GM21717 (cell line): ENCODE results near the gene PLIN4.

Source experiments
- ATAC-seq: cut with Tn5 transposase; IDR thresholded peaks from one replicate; pipeline ENCODE4 v1.9.1; 2021; ENCODE audit warnings: mild to moderate bottlenecking, moderate library complexity; ENCODE audit not compliant: unreplicated experiment

The PLIN4 gene

GRCh38 chr19:4457654-4458395, 60.5 kb downstream of the PLIN4 start, which contains the start of gene UBXN6:
Gene UBXN6 (minus strand): TSS chr19:4457794. CDS start chr19:4457697, 97 bp downstream.
- ATAC-seq = peak; percentile 72

- ATAC-seq = peak; percentile 8
Observed at GRCh38 chr19:4456843-4457653, 61.2 kb downstream of the PLIN4 start.

DNA sequence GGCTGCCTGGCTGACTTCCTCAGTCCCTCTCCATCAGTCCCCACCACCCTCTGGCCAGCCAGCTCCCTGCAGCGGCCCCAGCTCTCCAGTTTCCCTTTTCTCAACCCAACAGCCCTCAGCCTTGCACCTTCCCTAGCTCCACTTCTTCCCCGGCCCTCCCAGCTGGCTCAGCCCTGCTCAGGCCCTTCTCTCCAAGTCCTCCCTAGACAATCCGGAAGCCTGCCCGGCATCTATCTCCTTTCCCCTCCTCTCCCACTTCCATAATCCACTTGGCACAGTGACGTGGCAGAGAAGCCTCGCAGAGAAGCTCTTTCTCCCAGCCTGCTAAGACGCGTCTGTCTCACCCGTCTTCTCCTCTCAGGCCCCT, 61.8 kb downstream of the PLIN4 start:
- no peak for ATAC-seq

GRCh38 chr19:4455719-4456475, 62.4 kb downstream of the PLIN4 start:
- no peak for ATAC-seq

GRCh38 chr19:4454747-4455718, 63.3 kb downstream of the PLIN4 start:
- ATAC-seq = no peak

DNA sequence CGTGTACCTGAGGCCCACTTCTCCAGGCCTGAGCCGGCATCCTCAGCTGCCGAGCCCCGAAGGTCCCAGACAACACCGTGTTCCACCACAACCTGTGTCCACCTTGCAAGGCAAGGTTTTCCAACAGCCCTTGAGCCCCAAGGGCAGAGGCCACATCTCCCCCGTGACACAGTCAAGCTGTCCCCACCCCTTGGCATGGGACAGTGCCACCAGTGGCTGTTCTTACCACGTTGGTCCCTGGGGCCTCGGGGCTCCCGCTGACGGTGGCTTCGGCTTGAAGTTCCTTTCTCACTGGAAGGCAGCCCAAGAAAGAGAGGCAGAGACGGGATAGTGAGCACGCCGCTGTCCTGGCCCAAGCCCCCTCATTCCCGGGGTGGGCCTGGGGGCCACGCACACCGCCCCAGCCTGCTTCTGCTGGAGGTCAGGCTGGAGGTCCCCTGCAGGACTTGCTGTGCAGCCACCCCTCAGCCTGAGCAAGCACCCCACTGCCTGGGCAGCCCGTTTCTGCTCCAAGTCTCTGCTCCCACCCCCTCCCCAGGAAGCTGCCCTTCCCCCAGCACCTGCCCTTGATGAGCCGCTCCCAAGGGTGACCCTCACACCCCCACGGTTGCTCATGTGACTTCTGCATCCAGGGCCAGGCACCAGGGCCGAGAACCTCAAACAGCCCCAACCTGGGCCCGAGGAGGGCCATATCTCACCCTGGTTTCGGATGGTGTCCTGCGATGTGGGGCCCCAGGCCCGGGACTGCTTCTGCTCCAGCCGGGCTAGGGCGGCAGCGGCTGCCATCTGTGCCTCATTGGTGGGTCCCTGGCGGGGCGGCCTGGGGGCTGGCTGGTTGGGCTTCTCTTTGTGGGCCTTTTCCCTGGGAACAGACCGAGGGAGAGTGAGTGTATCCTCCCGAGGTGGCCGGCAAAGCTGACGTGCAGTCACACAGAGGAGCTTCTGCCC, 64.8 kb downstream of the PLIN4 start:
- no peak for ATAC-seq

GRCh38 chr19:4452230-4452990, 65.9 kb downstream of the PLIN4 start:
- no peak for ATAC-seq
